Stimulated activated CD4-positive, alpha-beta T cell treated with anti-CD3 and anti-CD28 coated beads, Interleukin-15, amount 100 ng/mL, for 24 hours (primary cell): Measurements from ENCODE around the gene C2orf78.

Source experiments
- DNase-seq: peaks from one replicate; pipeline ENCODE4 v3.0.0-alpha.2; 2020

C2orf78 gene

GRCh38 chr2:73838889-73839534, 55.0 kb downstream of the C2orf78 start:
- DNase-seq, result no peak

GRCh38 chr2:73839653-73840411, 55.8 kb downstream of the C2orf78 start:
- DNase-seq, result no peak

DNA sequence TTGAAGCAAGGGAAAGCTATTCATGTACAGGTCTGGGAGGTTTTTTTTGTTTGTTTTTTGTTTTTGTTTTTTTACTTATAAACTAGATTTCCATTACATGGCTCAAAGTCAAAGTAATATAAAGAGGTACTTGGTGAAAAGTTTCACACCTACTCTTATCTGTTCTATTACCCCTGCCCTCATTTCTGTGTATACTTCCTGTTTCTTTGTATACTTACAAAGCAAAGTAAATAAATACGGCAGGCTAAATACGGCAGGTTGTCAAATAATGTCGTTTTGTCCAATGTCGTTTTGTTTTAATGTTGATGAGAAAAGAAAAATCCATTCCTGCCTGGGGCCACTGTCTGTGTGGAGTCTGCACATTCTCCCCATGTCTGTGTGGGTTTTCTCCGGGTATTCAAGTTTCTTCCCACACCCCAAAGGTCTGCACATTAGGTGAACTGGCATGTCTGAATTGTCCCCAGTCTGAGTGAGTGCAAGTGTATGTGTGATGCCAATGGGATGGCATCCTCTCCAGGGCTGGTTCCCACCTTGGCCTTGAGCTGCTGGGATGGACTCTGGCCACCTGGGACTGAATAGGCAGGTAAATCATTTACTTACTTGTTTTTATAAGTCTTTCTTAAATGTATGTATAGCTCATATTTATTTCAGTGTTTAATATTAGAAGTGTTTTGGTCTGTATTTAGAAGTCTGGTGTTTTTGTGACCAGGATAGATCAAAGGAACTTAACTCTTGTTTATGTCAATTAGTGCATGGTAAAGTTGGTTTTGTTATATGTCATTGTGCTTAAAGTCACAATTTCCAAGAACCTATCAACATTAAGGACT, 58.1 kb downstream of the C2orf78 start:
- no peak for DNase-seq

DNA sequence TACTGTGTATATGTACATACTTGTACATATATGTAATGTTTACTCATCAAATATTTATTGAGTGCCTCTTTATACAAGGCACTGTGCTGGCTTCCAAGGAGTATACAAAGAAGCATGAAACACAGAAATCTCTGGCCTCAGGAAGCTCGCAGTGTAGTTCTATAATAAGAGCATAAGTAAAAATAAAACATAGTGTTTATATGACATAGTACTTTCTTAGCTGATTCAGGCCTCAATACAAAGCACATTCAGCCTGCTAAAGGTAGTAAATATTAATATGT, 58.7 kb downstream of the C2orf78 start:
- DNase-seq, result no peak

GRCh38 chr2:73844087-73844486, 60.1 kb downstream of the C2orf78 start:
- DNase-seq, result no peak

DNA sequence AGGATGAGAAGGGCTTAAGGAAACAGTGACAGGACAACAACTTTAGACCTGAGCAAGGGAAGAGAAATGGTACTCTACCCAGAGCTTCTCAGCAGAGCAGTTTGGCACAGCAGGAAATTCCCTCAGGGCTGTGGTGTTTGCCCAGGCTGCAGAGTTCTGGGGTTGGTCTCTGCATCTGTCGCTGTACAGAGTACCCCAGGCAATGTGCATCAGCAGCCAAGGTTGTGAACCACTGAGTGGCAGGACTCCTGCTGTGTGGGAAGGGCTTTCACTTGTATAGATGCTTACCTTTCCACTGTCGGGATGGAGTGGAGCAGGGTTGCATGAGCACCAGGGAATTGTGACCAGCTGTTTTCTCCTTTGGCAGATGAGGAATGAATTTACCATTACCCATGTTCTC, 66.0 kb downstream of the C2orf78 start:
- no peak for DNase-seq

- DNase-seq, result peak; percentile 15
These were observed 67.3 kb downstream of the C2orf78 start for GRCh38 chr2:73851274-73851673.

- no peak for DNase-seq
These were observed 68.0 kb downstream of the C2orf78 start for GRCh38 chr2:73852020-73852419.

DNA sequence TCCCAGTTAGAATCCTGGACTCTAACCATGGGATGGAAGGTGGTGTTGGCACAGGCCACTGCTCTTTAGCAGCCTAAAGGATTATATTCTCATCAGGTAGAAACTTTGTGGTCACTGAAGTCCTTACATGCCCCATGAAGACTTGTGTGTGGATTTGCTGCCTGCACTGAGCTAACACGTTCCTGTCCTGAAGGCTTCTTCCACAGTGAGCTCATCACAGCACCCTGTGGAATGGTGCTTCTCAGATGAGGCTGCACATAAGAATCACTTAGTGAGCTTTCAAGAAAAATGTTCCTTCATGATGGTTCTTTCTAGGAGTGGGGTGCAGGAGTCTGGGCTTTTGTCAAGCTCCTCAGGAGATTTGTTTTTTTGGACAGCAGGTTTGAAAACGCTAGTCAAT, 71.5 kb downstream of the C2orf78 start:
- no peak for DNase-seq

DNA sequence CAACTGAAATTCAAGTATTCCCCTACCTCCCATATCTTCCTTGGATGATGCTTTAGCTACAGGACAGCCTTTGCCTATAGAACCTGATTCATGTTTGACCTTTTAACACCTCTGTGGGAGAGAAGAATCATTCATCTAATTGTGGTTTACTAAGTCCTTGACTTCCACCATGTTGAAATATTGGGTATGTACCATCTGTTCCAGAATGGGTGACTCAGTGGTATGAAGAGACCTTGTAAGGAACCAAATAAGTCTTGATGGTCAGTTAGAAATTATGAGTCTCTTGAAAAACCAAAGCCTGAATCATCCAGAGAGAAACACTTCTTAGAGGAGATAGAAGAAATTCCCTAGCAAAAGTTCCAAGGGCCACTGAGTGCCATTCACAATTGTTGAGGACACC, 72.2 kb downstream of the C2orf78 start:
- no peak for DNase-seq

- DNase-seq, result peak; percentile 65
These were observed 76.0 kb downstream of the C2orf78 start for GRCh38 chr2:73859721-73860586.

DNA sequence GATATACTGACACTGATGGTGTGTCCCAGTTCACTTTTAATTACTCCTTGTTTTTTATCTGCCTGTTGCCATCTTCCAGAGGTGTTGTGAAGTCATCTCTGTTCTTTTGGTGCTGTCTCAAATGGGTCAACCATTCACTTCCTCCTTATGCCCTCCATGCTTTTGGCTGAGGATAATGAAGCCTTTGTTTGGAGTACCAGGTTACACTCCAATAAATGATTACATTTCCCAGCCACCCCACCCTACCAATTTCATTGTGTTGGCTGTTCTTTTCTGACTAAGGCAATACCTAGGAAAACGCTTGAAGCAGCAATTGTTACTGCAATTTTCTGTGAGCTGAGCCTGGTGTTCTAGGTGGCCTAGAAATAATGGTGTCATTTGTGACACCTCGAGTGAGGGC, 79.0 kb downstream of the C2orf78 start:
- no peak for DNase-seq
